Left ventricle myocardium superior (tissue), 1 donor: ENCODE results near the gene CYB5R3. TPM values are rescaled to one million over a fixed set of nuclear protein-coding genes. Genes with fewer than 3 reads are reported as not detected.
"Not testable (repeated sequence)": the region's sequence is repeated elsewhere in the genome, so short reads cannot be mapped to it uniquely, and the experiment has no call there.

Experiments
- ATAC-seq: fragments of 200-7000 bp; cut with Tn5 transposase; one replicate; pipeline ENCODE4 v1.9.1; 2020; ENCODE audit warnings: mild to moderate bottlenecking, moderate library complexity
- DNase-seq: peaks from one replicate; pipeline ENCODE4 v3.0.0-alpha.2; 2020
- intact Hi-C: fragments of 100-400 bp; cut with micrococcal nuclease; formaldehyde crosslinking; loops from one replicate; pipeline ENCODE4 v1.11.0; 2022
- total RNA-seq: library from RNA; stranded (reverse); fragmentation: NEBNext Ultra II Directional; extraction: Animal tissue kit (Norgen Biotek cat#: 25700); gene quantifications from one replicate; pipeline ENCODE4 v1.2.1, GENCODE V29; 2021
- donor health status: DM: no; HTN: yes; CAD: no; lungs with severe emphysema.

The CYB5R3 gene
- total RNA-seq, 1 donor from 2014 or later, result 283 TPM

- ATAC-seq, result peak; percentile 8
- intact Hi-C loops, result no loop called here
- DNase-seq, result no peak
Measured at GRCh38 chr22:42682113-42682851, 33.1 kb upstream of the CYB5R3 start.

GRCh38 chr22:42680648-42681047 is 31.5 kb upstream of the CYB5R3 start:
- DNase-seq, result no peak
- no peak for ATAC-seq
- intact Hi-C loops, result no loop called here

DNA sequence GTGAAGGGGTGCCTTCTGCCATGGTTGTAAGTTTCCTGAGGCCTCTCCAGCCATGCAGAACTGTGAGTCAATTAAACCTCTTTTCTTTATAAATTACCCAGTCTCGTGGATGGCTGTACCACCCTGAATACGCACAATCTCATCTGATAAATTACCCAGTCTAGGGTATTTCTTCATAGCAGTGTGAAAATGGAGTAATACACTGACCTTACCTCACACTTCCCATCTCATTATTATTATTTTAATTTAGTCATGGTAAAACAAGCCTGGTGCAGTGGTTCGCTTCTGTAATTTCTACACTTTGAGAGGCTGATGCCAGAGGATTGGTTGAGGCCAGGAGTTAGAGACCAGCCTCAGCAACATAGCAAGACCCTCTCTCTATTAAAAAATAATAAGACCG is 30.5 kb upstream of the CYB5R3 start:
- intact Hi-C loops, result no loop called here
- ATAC-seq (no peak), DNase-seq (no peak)

DNA sequence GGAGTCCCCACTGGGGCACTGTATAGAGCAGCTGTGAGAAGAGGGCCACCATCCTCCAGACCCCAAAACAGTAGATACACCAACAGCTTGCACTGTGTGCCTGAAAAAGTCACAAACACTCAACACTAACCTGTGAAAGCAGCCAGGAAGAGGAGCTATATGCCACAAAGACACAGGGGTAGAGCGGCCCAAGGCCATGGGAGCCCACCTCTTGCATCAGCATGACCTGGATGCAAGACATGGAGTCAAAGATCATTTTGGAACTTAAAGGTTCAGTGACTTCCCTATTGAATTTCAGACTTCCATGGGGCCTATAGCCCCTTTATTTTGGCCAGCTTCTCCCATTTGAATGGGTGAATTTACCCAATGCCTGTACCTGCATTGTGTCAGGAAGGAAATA is 29.7 kb upstream of the CYB5R3 start:
- ATAC-seq (no peak), DNase-seq (no peak)
- intact Hi-C loops, result no loop called here

GRCh38 chr22:42677936-42678335 is 28.7 kb upstream of the CYB5R3 start:
- intact Hi-C loops, ATAC-seq, DNase-seq: not testable (repeated sequence)

GRCh38 chr22:42676059-42676607 is 26.9 kb upstream of the CYB5R3 start:
- intact Hi-C loops, result no loop called here
- DNase-seq (no peak), ATAC-seq (peak; percentile 58)

DNA sequence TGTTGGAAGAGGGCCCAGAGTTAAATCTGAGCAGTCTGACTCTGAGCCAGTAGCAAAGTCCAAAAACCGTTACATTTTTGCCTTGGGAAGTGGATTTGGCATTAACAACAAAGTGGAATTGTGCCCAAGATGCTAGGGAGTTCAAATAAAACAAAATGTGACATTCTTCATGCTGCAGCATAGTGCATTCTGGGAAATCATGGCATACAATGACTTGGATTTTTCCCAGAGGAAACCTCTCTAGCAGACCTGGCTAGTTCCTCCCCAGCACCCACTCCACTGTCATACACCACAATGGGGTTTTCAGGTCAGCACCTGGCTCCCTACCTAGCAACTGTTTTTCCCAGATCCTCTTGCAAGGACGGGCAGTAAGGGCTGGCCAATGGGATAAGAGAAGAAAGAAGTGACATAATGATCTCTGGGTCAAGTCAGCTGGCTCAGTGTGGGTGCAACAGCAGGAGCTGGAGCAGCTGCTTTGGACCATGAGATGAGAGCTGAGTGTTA is 24.8 kb upstream of the CYB5R3 start:
- ATAC-seq (peak; percentile 38), DNase-seq (no peak)
- intact Hi-C loops, result no loop called here

- DNase-seq, ATAC-seq: not testable (repeated sequence)
Measured at GRCh38 chr22:42673071-42673470, 23.9 kb upstream of the CYB5R3 start.

GRCh38 chr22:42670921-42671709 is 21.9 kb upstream of the CYB5R3 start:
- ATAC-seq (peak; percentile 19), DNase-seq (no peak)
- intact Hi-C loops, result no loop called here

More at GRCh38 chr22:42673071-42673470, 23.9 kb upstream of the CYB5R3 start:
- intact Hi-C loops, result not testable (repeated sequence)

- DNase-seq (no peak), ATAC-seq (no peak)
- intact Hi-C loops, result no loop called here
Measured at GRCh38 chr22:42670046-42670445, 20.9 kb upstream of the CYB5R3 start.

DNA sequence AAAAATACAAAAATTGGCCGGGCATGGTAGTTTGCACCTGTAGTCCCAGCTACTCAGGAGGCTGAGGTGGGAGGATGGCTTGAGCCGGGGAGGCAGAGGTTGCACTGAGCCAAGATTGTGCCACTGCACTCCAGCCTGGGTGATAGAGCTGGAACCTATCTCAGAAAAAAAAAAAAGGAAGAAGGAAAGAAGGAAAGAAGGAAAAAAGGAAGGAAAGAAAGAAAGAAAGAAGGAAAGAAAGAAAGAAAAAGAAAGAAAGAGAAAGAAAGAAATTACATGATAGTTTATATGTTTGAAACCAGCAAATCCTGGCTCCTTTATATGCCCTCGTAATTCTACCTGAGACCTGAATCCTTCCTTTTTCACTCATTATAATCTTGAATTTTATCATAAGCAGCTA is 17.2 kb upstream of the CYB5R3 start:
- ATAC-seq, intact Hi-C loops, DNase-seq: not testable (repeated sequence)

GRCh38 chr22:42664976-42665831 is 16.0 kb upstream of the CYB5R3 start:
- ATAC-seq (no peak), DNase-seq (no peak)
- intact Hi-C loops, result no loop called here

DNA sequence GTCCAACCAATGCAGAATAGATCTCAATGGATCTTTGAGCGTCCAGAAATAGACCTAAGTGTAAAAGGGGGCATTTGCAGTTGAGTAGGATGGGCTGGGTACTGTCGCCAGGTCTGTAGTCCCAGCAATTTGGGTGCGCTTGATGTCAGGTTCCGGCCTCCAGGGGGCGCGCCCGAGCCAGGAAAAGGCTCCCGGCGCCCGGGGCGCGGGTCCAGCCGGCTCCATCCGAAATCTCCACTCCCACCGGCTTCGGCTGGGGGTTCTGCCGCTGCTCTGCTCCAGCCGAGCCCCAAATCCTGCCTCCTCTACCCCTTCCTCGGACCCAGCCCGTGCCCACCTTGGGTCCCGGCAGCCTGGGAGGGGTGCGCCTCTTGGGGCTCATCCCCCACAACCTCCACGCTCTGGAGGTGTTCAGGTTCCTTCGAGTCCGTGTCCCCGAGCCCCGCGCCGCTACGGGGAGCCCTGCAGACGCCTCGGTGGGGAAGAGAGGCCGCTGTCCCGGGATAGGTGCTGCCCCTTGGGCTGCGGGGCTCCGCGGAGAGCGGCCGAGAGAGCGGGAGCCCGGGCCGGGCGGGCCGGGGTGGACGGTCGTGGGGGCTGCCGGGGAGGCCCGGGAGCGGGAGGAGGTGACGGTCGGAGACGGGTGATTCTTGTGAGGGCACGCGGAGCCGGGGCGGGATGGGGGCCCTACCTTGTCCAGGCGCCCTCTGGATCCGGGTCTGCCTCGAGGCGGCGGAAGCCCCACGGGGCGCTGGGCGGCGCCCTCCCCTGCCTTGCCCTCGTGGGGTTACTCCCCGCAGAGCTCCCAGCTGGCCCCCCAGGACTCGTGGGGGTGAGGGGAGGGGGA is 13.0 kb upstream of the CYB5R3 start:
- ATAC-seq (peak; percentile 96), DNase-seq (peak; percentile 93)
- intact Hi-C loops, result no loop called here

DNA sequence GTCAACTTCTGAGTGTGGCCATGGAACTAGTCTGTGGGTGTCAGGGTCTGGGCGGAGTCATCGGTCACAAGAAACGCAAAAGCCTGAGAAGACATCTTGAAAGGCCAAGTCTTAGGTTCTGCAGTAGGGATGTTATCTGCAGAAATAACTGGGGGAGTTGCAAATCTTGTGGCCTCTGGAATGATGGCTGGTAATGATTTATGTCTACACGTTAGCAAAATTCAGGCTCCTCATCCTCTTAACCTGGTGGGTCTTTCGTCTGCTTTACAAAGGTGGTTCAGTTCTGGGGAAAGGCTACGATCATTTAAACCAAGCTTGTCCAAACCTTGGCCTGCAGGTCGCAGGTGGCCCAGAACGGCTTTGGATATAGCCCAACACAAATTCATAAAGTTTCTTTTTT is 7.4 kb upstream of the CYB5R3 start:
- ATAC-seq (no peak), DNase-seq (no peak)
- intact Hi-C loops, result no loop called here

GRCh38 chr22:42655693-42656092 is 6.5 kb upstream of the CYB5R3 start:
- intact Hi-C loops, result no loop called here
- ATAC-seq (no peak), DNase-seq (no peak)

DNA sequence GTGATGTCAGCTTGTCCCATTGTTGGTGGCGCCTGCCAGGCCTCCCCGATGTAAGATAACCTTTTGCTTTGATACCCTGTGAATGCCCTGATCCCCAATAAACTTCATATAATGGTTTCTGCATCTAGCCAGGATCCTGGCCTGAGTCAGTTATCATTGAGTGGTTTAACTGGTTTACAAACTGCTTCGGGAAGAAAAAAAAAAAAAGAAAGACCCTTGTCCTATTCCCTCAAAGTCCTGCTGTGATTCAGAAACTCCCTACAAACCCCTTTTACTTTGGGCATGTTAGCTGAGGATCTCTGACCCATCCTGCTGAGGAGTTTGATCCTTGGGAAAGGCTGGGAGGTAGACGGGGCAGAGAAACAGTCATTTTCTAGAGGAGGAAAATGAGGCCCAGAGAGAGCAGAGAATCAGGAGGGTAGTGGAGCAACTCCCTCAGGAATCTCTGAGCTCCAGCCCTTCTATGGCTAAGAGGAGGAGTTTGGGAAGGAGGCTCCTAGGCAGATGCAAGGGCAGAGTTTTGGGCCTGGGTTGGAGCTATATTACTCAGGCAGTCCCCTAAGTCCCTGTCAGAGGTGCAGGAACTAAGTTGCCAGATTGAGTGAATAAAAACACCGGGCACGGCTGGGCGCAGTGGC is 5.4 kb upstream of the CYB5R3 start:
- intact Hi-C loops, result no loop called here
- ATAC-seq (no peak), DNase-seq (no peak)

- DNase-seq (no peak), ATAC-seq (no peak)
- intact Hi-C loops, result no loop called here
Measured at GRCh38 chr22:42653999-42654398, 4.8 kb upstream of the CYB5R3 start.

GRCh38 chr22:42651134-42651533 is 1.9 kb upstream of the CYB5R3 start:
- intact Hi-C loops, result no loop called here
- DNase-seq (no peak), ATAC-seq (no peak)
